ENCODE data around the gene TNFRSF11A. TPM values are rescaled to one million over a fixed set of nuclear protein-coding genes. Genes with fewer than 3 reads are reported as not detected.

TNFRSF11A gene
- total RNA-seq, 5 donors from 2014 or later (not counting 1 experiment from before 2014, with no cell fraction given), result 0.41 to 4.6 (median 1.2) TPM

- H3K27me3 ChIP-seq (replicated peaks in 1 of 2; ENCODE audit: control insufficient read depth in 2 of 2, extremely low read depth in 1 of 2, insufficient read depth in 2 of 2, low read length in 1 of 2), result no peaks in the 10 kb centered on the region
- Mint-ChIP-seq H3K4me1 (no peaks in the 10 kb centered on the region), H3K27ac (no peak overlapping the region), H3K36me3 (no peaks in the 10 kb centered on the region), H3K4me3 (no peak overlapping the region), H3K9me3 (no peaks in the 10 kb centered on the region), H3K27me3 (peaks cover 0 to 3% of the 10 kb centered on the region in 2 donors)
- WGBS (ENCODE audit: insufficient coverage), result 80% methylated on average over 2 of the region's 5 CpGs
- ChIA-PET CTCF (no interaction called here), POLR2A (no interaction called here)
- H3K36me3 ChIP-seq (ENCODE audit: control insufficient read depth in 2 of 2, extremely low read depth in 1 of 2, insufficient read depth in 1 of 2, low read length in 1 of 2), result no peaks in the 10 kb centered on the region
- H3K4me3 ChIP-seq (ENCODE audit: control insufficient read depth in 1 of 2, extremely low read depth in 1 of 2, low read length in 1 of 2), result no peak overlapping the region
- no peaks in the 10 kb centered on the region for H3K4me1 ChIP-seq (ENCODE audit: control insufficient read depth in 1 of 2, extremely low read depth in 1 of 2, insufficient read depth in 2 of 2, low read length in 2 of 2)
- DNase-seq (no peak), ATAC-seq (replicated peaks in 1 of 4) (no peak)
- no peaks in the 10 kb centered on the region for H3K9me3 ChIP-seq
- H3K27ac ChIP-seq (ENCODE audit: low read length), result no peak overlapping the region
Observed at GRCh38 chr18:62379051-62379450, 53.9 kb downstream of the TNFRSF11A start.

GRCh38 chr18:62381373-62381772 lies 56.3 kb downstream of the TNFRSF11A start:
- Histone ChIP-seq H3K9me3 (no peaks in the 10 kb centered on the region), H3K27ac (ENCODE audit: low read length) (no peak overlapping the region), H3K4me3 (ENCODE audit: control insufficient read depth in 1 of 2, extremely low read depth in 1 of 2, low read length in 1 of 2) (no peak overlapping the region), H3K36me3 (ENCODE audit: control insufficient read depth in 2 of 2, extremely low read depth in 1 of 2, insufficient read depth in 1 of 2, low read length in 1 of 2) (no peaks in the 10 kb centered on the region), H3K4me1 (ENCODE audit: control insufficient read depth in 1 of 2, extremely low read depth in 1 of 2, insufficient read depth in 2 of 2, low read length in 2 of 2) (no peaks in the 10 kb centered on the region), H3K27me3 (replicated peaks in 1 of 2; ENCODE audit: control insufficient read depth in 2 of 2, extremely low read depth in 1 of 2, insufficient read depth in 2 of 2, low read length in 1 of 2) (peaks cover 0 to 8% of the 10 kb centered on the region in 2 experiments)
- no peaks in the 10 kb centered on the region for H3K4me1 Mint-ChIP-seq
- WGBS (ENCODE audit: insufficient coverage), result no CpG with 5 or more reads among the region's 5 CpGs
- no peak overlapping the region for H3K4me3 Mint-ChIP-seq
- H3K27ac Mint-ChIP-seq, result no peak overlapping the region
- ChIA-PET CTCF (no interaction called here), POLR2A (no interaction called here)
- no peaks in the 10 kb centered on the region for H3K36me3 Mint-ChIP-seq
- no peaks in the 10 kb centered on the region for H3K9me3 Mint-ChIP-seq
- ATAC-seq (replicated peaks in 1 of 4) (no peak), DNase-seq (no peak)
- H3K27me3 Mint-ChIP-seq, result peaks cover 2 to 3% of the 10 kb centered on the region in 2 donors

- CTCF ChIA-PET, result no interaction called here
- no peaks in the 10 kb centered on the region for H3K9me3 Mint-ChIP-seq
Observed at GRCh38 chr18:62384068-62384467, 59.0 kb downstream of the TNFRSF11A start.

GRCh38 chr18:62384610-62385097 lies 59.5 kb downstream of the TNFRSF11A start:
- H3K9me3 Mint-ChIP-seq, result no peaks in the 10 kb centered on the region
- H3K27ac Mint-ChIP-seq, result no peak overlapping the region
- H3K4me1 Mint-ChIP-seq, result no peaks in the 10 kb centered on the region
- H3K9me3 ChIP-seq, result no peaks in the 10 kb centered on the region
- H3K27me3 Mint-ChIP-seq, result peaks cover 3 to 5% of the 10 kb centered on the region in 2 donors
- DNase-seq (no peak), ATAC-seq (replicated peaks in 1 of 4) (no peak)
- WGBS (ENCODE audit: insufficient coverage), result 94% methylated on average over 43 of the region's 46 CpGs
- H3K36me3 ChIP-seq (ENCODE audit: control insufficient read depth in 2 of 2, extremely low read depth in 1 of 2, insufficient read depth in 1 of 2, low read length in 1 of 2), result no peaks in the 10 kb centered on the region
- H3K27ac ChIP-seq (ENCODE audit: low read length), result no peak overlapping the region
- CTCF ChIA-PET, result no interaction called here
- no peaks in the 10 kb centered on the region for H3K36me3 Mint-ChIP-seq
- no peak overlapping the region for H3K4me3 Mint-ChIP-seq
- peaks cover 0 to 13% of the 10 kb centered on the region in 2 experiments for H3K27me3 ChIP-seq (replicated peaks in 1 of 2; ENCODE audit: control insufficient read depth in 2 of 2, extremely low read depth in 1 of 2, insufficient read depth in 2 of 2, low read length in 1 of 2)
- H3K4me3 ChIP-seq (ENCODE audit: control insufficient read depth in 1 of 2, extremely low read depth in 1 of 2, low read length in 1 of 2), result no peak overlapping the region
- POLR2A ChIA-PET, result no interaction called here
- H3K4me1 ChIP-seq (ENCODE audit: control insufficient read depth in 1 of 2, extremely low read depth in 1 of 2, insufficient read depth in 2 of 2, low read length in 2 of 2), result no peaks in the 10 kb centered on the region

More at GRCh38 chr18:62384068-62384467, 59.0 kb downstream of the TNFRSF11A start:
- Histone ChIP-seq H3K4me1 (ENCODE audit: control insufficient read depth in 1 of 2, extremely low read depth in 1 of 2, insufficient read depth in 2 of 2, low read length in 2 of 2) (no peaks in the 10 kb centered on the region), H3K27ac (ENCODE audit: low read length) (no peak overlapping the region), H3K27me3 (replicated peaks in 1 of 2; ENCODE audit: control insufficient read depth in 2 of 2, extremely low read depth in 1 of 2, insufficient read depth in 2 of 2, low read length in 1 of 2) (peaks cover 0 to 13% of the 10 kb centered on the region in 2 experiments), H3K36me3 (ENCODE audit: control insufficient read depth in 2 of 2, extremely low read depth in 1 of 2, insufficient read depth in 1 of 2, low read length in 1 of 2) (no peaks in the 10 kb centered on the region), H3K9me3 (no peaks in the 10 kb centered on the region), H3K4me3 (ENCODE audit: control insufficient read depth in 1 of 2, extremely low read depth in 1 of 2, low read length in 1 of 2) (no peak overlapping the region)
- no peak overlapping the region for H3K27ac Mint-ChIP-seq
- no peak overlapping the region for H3K4me3 Mint-ChIP-seq
- ATAC-seq (replicated peaks in 1 of 4) (no peak), DNase-seq (no peak)
- peaks cover 3 to 5% of the 10 kb centered on the region in 2 donors for H3K27me3 Mint-ChIP-seq
- no peaks in the 10 kb centered on the region for H3K36me3 Mint-ChIP-seq
- no peaks in the 10 kb centered on the region for H3K4me1 Mint-ChIP-seq
- WGBS (ENCODE audit: insufficient coverage), result 55% methylated on average over 1 of the region's 1 CpG
- POLR2A ChIA-PET, result no interaction called here

GRCh38 chr18:62386091-62386490 lies 61.0 kb downstream of the TNFRSF11A start:
- 83% methylated on average over 1 of the region's 5 CpGs for WGBS (ENCODE audit: insufficient coverage)
- ChIA-PET POLR2A (no interaction called here), CTCF (interaction anchor here in 1 of 2 donors (0.6 kb wide), 1 partner anchor 75 kb away, joined by 3 read pairs; no protein-coding TSS in a partner anchor)
- Histone ChIP-seq H3K4me1 (ENCODE audit: control insufficient read depth in 1 of 2, extremely low read depth in 1 of 2, insufficient read depth in 2 of 2, low read length in 2 of 2) (no peaks in the 10 kb centered on the region), H3K27me3 (replicated peaks in 1 of 2; ENCODE audit: control insufficient read depth in 2 of 2, extremely low read depth in 1 of 2, insufficient read depth in 2 of 2, low read length in 1 of 2) (peaks cover 0 to 13% of the 10 kb centered on the region in 2 experiments), H3K36me3 (ENCODE audit: control insufficient read depth in 2 of 2, extremely low read depth in 1 of 2, insufficient read depth in 1 of 2, low read length in 1 of 2) (no peaks in the 10 kb centered on the region), H3K9me3 (no peaks in the 10 kb centered on the region), H3K27ac (ENCODE audit: low read length) (no peak overlapping the region), H3K4me3 (ENCODE audit: control insufficient read depth in 1 of 2, extremely low read depth in 1 of 2, low read length in 1 of 2) (no peak overlapping the region)
- DNase-seq (no peak), ATAC-seq (replicated peaks in 1 of 4) (no peak)
- Mint-ChIP-seq H3K9me3 (peaks cover 0 to 3% (median 0%) of the 10 kb centered on the region in 3 donors), H3K4me3 (no peak overlapping the region), H3K36me3 (peaks cover 3% of the 10 kb centered on the region), H3K4me1 (no peaks in the 10 kb centered on the region), H3K27ac (no peak overlapping the region), H3K27me3 (peaks cover 3 to 5% of the 10 kb centered on the region in 2 donors)

- H3K27me3 Mint-ChIP-seq, result peaks cover 3 to 6% of the 10 kb centered on the region in 2 donors
- DNase-seq (no peak), ATAC-seq (replicated peaks in 1 of 4) (no peak)
- no peaks in the 10 kb centered on the region for H3K36me3 ChIP-seq (ENCODE audit: control insufficient read depth in 2 of 2, extremely low read depth in 1 of 2, insufficient read depth in 1 of 2, low read length in 1 of 2)
- H3K9me3 Mint-ChIP-seq, result peaks cover 0 to 4% (median 0%) of the 10 kb centered on the region in 3 donors
- H3K36me3 Mint-ChIP-seq, result peaks cover 3% of the 10 kb centered on the region
- H3K4me3 Mint-ChIP-seq, result no peak overlapping the region
- H3K9me3 ChIP-seq, result no peaks in the 10 kb centered on the region
- 100% methylated on average over 2 of the region's 4 CpGs for WGBS (ENCODE audit: insufficient coverage)
- peaks cover 0 to 15% of the 10 kb centered on the region in 2 experiments for H3K27me3 ChIP-seq (replicated peaks in 1 of 2; ENCODE audit: control insufficient read depth in 2 of 2, extremely low read depth in 1 of 2, insufficient read depth in 2 of 2, low read length in 1 of 2)
- no peak overlapping the region for H3K27ac Mint-ChIP-seq
- no peaks in the 10 kb centered on the region for H3K4me1 ChIP-seq (ENCODE audit: control insufficient read depth in 1 of 2, extremely low read depth in 1 of 2, insufficient read depth in 2 of 2, low read length in 2 of 2)
- H3K27ac ChIP-seq (ENCODE audit: low read length), result no peak overlapping the region
- ChIA-PET POLR2A (no interaction called here), CTCF (no interaction called here)
- H3K4me1 Mint-ChIP-seq, result no peaks in the 10 kb centered on the region
- no peak overlapping the region for H3K4me3 ChIP-seq (ENCODE audit: control insufficient read depth in 1 of 2, extremely low read depth in 1 of 2, low read length in 1 of 2)
Observed at GRCh38 chr18:62386601-62387000, 61.5 kb downstream of the TNFRSF11A start.

- DNase-seq (no peak), ATAC-seq (replicated peaks in 1 of 4) (no peak)
- no CpG with 5 or more reads among the region's 2 CpGs for WGBS (ENCODE audit: insufficient coverage)
- H3K4me3 ChIP-seq (ENCODE audit: control insufficient read depth in 1 of 2, extremely low read depth in 1 of 2, low read length in 1 of 2), result no peak overlapping the region
- Mint-ChIP-seq H3K9me3 (peaks cover 0 to 4% (median 0%) of the 10 kb centered on the region in 3 donors), H3K27me3 (peaks cover 3 to 6% of the 10 kb centered on the region in 2 donors), H3K4me1 (no peaks in the 10 kb centered on the region), H3K27ac (no peak overlapping the region), H3K36me3 (peaks cover 3% of the 10 kb centered on the region), H3K4me3 (no peak overlapping the region)
- ChIA-PET CTCF (no interaction called here), POLR2A (no interaction called here)
- H3K36me3 ChIP-seq (ENCODE audit: control insufficient read depth in 2 of 2, extremely low read depth in 1 of 2, insufficient read depth in 1 of 2, low read length in 1 of 2), result no peaks in the 10 kb centered on the region
- H3K27me3 ChIP-seq (replicated peaks in 1 of 2; ENCODE audit: control insufficient read depth in 2 of 2, extremely low read depth in 1 of 2, insufficient read depth in 2 of 2, low read length in 1 of 2), result peaks cover 0 to 15% of the 10 kb centered on the region in 2 experiments
- H3K4me1 ChIP-seq (ENCODE audit: control insufficient read depth in 1 of 2, extremely low read depth in 1 of 2, insufficient read depth in 2 of 2, low read length in 2 of 2), result no peaks in the 10 kb centered on the region
- H3K27ac ChIP-seq (ENCODE audit: low read length), result no peak overlapping the region
- no peaks in the 10 kb centered on the region for H3K9me3 ChIP-seq
Observed at GRCh38 chr18:62387257-62387656, 62.1 kb downstream of the TNFRSF11A start.

Data from T-cell (primary cell).